GM12874 (cell line): ENCODE data around the gene AFF2.

Experiments
- CTCF ChIP-seq: IDR thresholded peaks from 2 replicates; pipeline ENCODE4 v1.5.1; 2011; ENCODE audit warnings: low read depth, mild to moderate bottlenecking, control low read depth, low read length, moderate library complexity; ENCODE audit not compliant: insufficient read depth

Gene AFF2

DNA sequence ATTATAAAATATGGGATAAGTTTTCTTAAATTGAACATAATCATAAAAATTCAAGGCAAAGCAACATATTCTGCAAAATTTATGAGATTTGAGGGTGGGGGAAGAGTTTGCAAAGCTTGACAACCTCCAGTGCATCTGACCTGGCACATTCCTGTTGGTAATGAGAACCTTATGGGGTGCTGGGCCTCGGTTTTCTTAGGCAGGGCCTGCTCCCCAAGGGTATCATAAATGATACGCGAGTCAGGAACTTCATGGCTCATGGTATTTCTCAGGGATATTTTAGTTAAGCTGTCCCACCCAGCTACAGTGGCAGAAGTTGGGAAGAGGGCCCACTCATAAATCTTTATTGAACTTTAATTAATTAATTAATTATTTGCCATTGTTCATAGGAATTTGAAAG lies 13.2 kb downstream of the AFF2 start:
- TF ChIP-seq CTCF: no peak

DNA sequence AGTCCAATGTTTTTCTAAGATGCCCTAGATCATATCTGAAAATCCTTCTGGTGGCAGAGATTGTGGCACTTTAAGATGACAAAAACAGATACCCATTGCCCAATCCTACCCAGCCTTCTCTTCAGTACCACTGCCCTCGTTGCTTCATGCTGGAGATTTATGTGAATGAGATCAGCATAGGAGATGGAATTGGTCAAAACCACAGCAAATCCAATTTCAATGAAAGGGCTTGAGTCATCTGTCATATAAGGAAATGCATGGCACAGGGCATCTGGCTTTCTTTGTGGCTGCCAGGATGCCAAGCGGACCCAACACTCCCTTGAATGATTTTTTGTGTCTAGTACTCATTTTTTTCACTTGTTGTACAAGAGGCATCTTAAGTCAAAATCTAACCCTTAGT lies 16.8 kb downstream of the AFF2 start:
- TF ChIP-seq CTCF: no peak

DNA sequence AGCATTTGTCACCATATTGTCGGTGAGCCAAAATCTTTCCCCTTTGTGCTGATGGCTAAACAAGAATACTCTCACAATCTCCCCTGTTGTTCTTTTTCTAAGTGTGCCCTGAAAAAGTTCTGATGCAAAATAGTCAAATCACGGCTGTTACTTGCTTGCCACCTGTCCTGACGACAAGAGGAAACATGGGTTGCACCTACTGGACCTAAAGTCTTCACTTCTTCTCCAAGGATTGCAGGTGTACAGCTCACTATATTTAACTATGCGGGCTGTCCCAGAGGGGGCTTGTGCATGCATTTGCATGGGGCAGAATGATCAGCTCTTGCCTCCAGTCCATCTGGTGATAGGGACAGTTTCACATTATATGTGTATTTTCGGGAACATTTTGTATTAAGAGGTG lies 21.6 kb downstream of the AFF2 start:
- TF ChIP-seq CTCF: no peak

DNA sequence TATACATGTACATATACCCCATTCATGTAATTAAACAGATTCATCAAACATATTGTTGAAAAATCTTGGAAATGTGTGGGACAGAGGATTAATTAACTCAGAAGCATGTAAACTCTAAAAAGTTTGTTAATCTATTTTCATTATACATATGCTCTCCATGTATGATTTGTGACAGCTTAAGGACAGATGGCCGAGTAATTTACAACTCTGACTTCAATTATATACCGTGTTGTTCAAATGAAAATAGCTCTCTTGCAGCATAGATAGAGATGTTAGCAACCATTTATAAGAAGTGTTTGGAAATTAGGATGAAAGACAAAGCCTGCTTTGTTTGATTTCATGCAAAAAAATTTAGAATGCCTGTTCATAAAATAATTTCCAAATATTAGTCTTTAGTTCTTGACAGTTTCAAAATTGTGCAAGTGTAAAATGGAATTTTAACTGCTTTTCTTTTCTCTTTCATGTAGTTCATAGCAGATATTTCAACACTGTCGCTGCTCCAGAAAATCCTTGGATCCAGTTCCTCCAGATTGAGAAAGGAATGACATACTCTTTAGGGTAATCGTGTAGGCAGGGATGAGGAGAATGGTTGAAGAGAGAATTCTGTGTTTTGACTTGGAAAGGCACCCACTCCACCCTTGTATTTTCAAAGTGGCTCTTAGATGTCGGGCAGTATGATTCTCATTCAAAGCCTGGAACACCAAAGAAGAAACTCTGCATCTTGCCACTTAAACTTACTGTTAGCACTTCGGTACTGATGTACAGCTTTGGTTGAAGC lies 23.1 kb downstream of the AFF2 start:
- no peak for TF ChIP-seq CTCF

GRCh38 chrX:148530464-148531077 lies 30.2 kb downstream of the AFF2 start:
- peak; percentile 27; the same call in 1 of the 2 replicates for TF ChIP-seq CTCF

GRCh38 chrX:148534291-148534690 lies 33.9 kb downstream of the AFF2 start:
- TF ChIP-seq CTCF: no peak

DNA sequence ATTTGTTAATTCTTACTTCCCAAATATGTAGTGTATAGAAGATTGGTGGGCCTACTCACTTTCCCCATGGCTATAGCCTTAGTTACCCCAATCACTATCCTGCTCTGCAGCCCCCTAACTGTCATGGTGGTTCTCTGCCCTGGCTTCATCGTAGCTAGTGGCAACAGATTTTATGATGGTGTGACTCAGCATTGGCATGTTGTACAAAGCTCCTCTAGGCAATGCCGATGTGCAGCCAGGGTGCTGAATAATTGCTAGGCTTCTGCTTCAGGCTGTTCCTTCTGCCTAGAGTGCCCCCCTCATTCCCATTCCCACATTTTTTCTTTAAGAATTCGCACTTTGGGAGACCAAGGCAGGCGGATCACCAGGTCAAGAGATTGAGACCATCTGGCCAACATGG lies 35.2 kb downstream of the AFF2 start:
- no peak for TF ChIP-seq CTCF
